NCI-H510A (cell line): ENCODE results near the gene PRX.

ENCODE experiments used
- DNase-seq: peaks from one replicate; lab custom pipeline; 2025; lab: John Stamatoyannopoulos, UW

Gene PRX

GRCh38 chr19:40366697-40367561 is 46.2 kb downstream of the PRX start:
- peak; percentile 27 for DNase-seq

GRCh38 chr19:40365613-40366401 is 47.4 kb downstream of the PRX start:
- no peak for DNase-seq

GRCh38 chr19:40365010-40365409 is 48.2 kb downstream of the PRX start:
- no peak for DNase-seq

- no peak for DNase-seq
These were observed 50.1 kb downstream of the PRX start for GRCh38 chr19:40363069-40363468.

- no peak for DNase-seq
These were observed 51.0 kb downstream of the PRX start for GRCh38 chr19:40362160-40362559.

GRCh38 chr19:40360708-40361241 is 52.4 kb downstream of the PRX start:
- DNase-seq = no peak

GRCh38 chr19:40360020-40360707 is 53.0 kb downstream of the PRX start:
- no peak for DNase-seq

GRCh38 chr19:40358773-40359172 is 54.4 kb downstream of the PRX start:
- DNase-seq = no peak

GRCh38 chr19:40357640-40358039 is 55.5 kb downstream of the PRX start:
- DNase-seq = no peak

- no peak for DNase-seq
These were observed 56.2 kb downstream of the PRX start for GRCh38 chr19:40356681-40357595.

- no peak for DNase-seq
These were observed 57.0 kb downstream of the PRX start for GRCh38 chr19:40355975-40356680.

GRCh38 chr19:40348961-40349507 is 64.1 kb downstream of the PRX start:
- DNase-seq = peak; percentile 8

GRCh38 chr19:40348125-40348913 is 64.9 kb downstream of the PRX start, which contains the start of the genes C19orf47 and PLD3:
C19orf47 (minus strand) TSS chr19:40348397; CDS start chr19:40341857, 6,540 bp downstream.
PLD3 (plus strand) TSS chr19:40348695; CDS start chr19:40366484, 17,789 bp downstream.
- DNase-seq = peak; percentile 98

- no peak for DNase-seq
These were observed 68.8 kb downstream of the PRX start for GRCh38 chr19:40344422-40344821.
